GM21825 (cell line): ENCODE measurements around the gene SFXN2.
"Not testable (repeated sequence)": the region's sequence is repeated elsewhere in the genome, so short reads cannot be mapped to it uniquely, and the experiment has no call there.

Source experiments
- ATAC-seq: cut with Tn5 transposase; IDR thresholded peaks from one replicate; pipeline ENCODE4 v1.9.1; 2021; ENCODE audit warnings: mild to moderate bottlenecking, moderate library complexity; ENCODE audit not compliant: unreplicated experiment

Gene SFXN2

GRCh38 chr10:102678842-102679289 is 35.6 kb upstream of the SFXN2 start:
- ATAC-seq: no peak

GRCh38 chr10:102679596-102679995 is 34.8 kb upstream of the SFXN2 start:
- no peak for ATAC-seq

GRCh38 chr10:102681696-102682095 is 32.7 kb upstream of the SFXN2 start:
- no peak for ATAC-seq

GRCh38 chr10:102682416-102682815 is 32.0 kb upstream of the SFXN2 start:
- no peak for ATAC-seq

GRCh38 chr10:102682981-102683380 is 31.5 kb upstream of the SFXN2 start:
- no peak for ATAC-seq

GRCh38 chr10:102683736-102684135 is 30.7 kb upstream of the SFXN2 start:
- ATAC-seq: no peak

GRCh38 chr10:102691285-102692066 is 23.0 kb upstream of the SFXN2 start:
- ATAC-seq: no peak

- ATAC-seq: not testable (repeated sequence)
Observed at GRCh38 chr10:102695401-102695800, 19.0 kb upstream of the SFXN2 start.

GRCh38 chr10:102696736-102697135 is 17.7 kb upstream of the SFXN2 start:
- no peak for ATAC-seq

- no peak for ATAC-seq
Observed at GRCh38 chr10:102698894-102699293, 15.5 kb upstream of the SFXN2 start.

GRCh38 chr10:102701272-102701671 is 13.2 kb upstream of the SFXN2 start:
- ATAC-seq: no peak

- no peak for ATAC-seq
Observed at GRCh38 chr10:102701796-102702195, 12.6 kb upstream of the SFXN2 start.

- no peak for ATAC-seq
Observed at GRCh38 chr10:102702742-102703141, 11.7 kb upstream of the SFXN2 start.

- no peak for ATAC-seq
Observed at GRCh38 chr10:102704915-102705314, 9.5 kb upstream of the SFXN2 start.

- no peak for ATAC-seq
Observed at GRCh38 chr10:102705531-102705930, 8.9 kb upstream of the SFXN2 start.

- ATAC-seq: no peak
Observed at GRCh38 chr10:102710609-102711008, 3.8 kb upstream of the SFXN2 start.

GRCh38 chr10:102712089-102712488 is 2.3 kb upstream of the SFXN2 start:
- no peak for ATAC-seq

- no peak for ATAC-seq
Observed at GRCh38 chr10:102712843-102713538, 1.4 kb upstream of the SFXN2 start.

- ATAC-seq: peak; percentile 42
Observed at GRCh38 chr10:102713539-102713813, 960 bp upstream of the SFXN2 start.

GRCh38 chr10:102713814-102714620 is 419 bp upstream of the SFXN2 start, which contains the start of gene ARL3:
Gene ARL3 (minus strand): TSS chr10:102714397. CDS start chr10:102714275, 122 bp downstream.
- peak; percentile 73 for ATAC-seq

- no peak for ATAC-seq
Observed at GRCh38 chr10:102715880-102716279, 1.4 kb downstream of the SFXN2 start.
